ENCODE data around the gene SPC24. TPM values are rescaled to one million over a fixed set of nuclear protein-coding genes. Genes with fewer than 3 reads are reported as not detected.

The SPC24 gene
- total and polyA plus RNA-seq, 9 of the 15 experiments (the other 6 are each of a cell fraction or from before 2014, with no cell fraction given): 18.2 to 154 (median 60.9) TPM

GRCh38 chr19:11130824-11131455 is 24.6 kb downstream of the SPC24 start (continued):
- TF ChIP-seq ZBTB40 (IDR thresholded peaks at IDR 0.05) (no peak), ZBTB40 (CRISPR knock-in tag; IDR thresholded peaks at IDR 0.05) (no peak), ETV6 (IDR thresholded peaks at IDR 0.05; ENCODE audit: borderline replicate concordance in 1 of 2, low read depth in 2 of 2, low read length in 1 of 2) (no peak), ETV6 (CRISPR knock-in tag; IDR thresholded peaks at IDR 0.05; ENCODE audit: borderline replicate concordance) (no peak), ZNF263 (CRISPR knock-in tag; IDR thresholded peaks at IDR 0.05; ENCODE audit: borderline replicate concordance) (peak; percentile 49; the same call in 1 of the 2 replicates), REST (IDR thresholded peaks at IDR 0.05; ENCODE audit: borderline replicate concordance) (peak; percentile 21; the same call in 1 of the 2 replicates), REST (CRISPR knock-in tag; IDR thresholded peaks at IDR 0.05; ENCODE audit: low read depth) (no peak), RAD21 (CRISPR knock-in tag; conservative IDR thresholded peaks at IDR 0.05 in 1 of 2, IDR thresholded peaks at IDR 0.05 in 1 of 2) (peak; percentile 29 to 47), POLR2G (IDR thresholded peaks at IDR 0.05; ENCODE audit: low read depth, low read length) (peak; percentile 65), KAT7 (CRISPR knock-in tag; IDR thresholded peaks at IDR 0.05; ENCODE audit: borderline replicate concordance) (0 out of 2 replicates have a peak, but pooled peaks have one; percentile 43)
